Measurements from ENCODE around the gene SLC43A2. TPM values are rescaled to one million over a fixed set of nuclear protein-coding genes. Genes with fewer than 3 reads are reported as not detected.
A peak's percentile ranks its signal among the peaks of the same experiment; 100 is the strongest.

Gene SLC43A2
- total and polyA plus RNA-seq, 2 donors from 2014 or later: 48.9 to 60.4 TPM

DNA sequence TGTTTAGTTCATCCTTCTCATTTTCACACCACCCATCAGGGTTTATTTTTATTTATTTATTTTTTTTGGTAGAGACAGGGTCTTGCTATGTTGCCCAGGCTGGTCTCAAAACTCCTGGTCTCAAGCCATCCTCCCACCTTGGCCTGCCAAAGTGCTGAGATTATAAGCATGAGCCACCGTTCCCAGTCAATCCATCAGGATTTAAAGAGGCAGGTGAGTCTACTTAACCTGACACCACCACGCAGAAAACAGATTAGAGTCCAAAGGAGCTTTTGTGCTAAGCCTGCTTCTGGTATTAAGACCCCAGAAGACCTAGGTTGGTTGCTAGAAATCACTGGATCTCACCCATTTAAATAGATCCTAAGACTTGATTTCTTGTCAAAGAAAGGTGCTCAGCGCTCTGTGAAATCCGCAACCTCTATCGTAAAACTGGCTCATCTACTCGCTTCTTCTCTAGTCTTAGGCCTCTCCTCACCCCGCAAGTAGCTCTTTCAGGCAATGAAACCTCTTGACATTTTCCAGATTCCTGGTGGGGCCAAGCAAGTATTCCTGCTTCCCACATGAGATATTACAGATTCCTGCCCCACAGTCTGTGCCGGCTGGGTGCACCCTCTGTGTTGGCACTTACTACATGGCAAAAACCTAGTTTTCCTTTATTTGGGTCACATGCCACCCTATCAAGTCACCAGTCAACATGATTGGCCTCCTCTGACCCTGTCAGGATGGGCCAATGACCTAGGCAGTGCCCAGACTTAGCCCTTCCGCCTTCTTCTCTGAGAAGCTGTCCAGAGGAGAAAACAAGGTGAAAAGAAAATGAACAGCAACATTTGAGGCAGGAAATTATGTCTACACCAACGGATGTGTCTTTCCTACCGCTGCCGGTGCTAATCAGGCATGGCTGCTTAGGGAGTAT is 75.0 kb downstream of the SLC43A2 start:
- no peak for FAIRE-seq
- no peaks in the 10 kb centered on the region for H3K27me3 ChIP-seq (ENCODE audit: control insufficient read depth, insufficient read depth, low read length)
- peaks cover 0 to 10% (median 0%) of the 10 kb centered on the region in 3 donors for H3K4me1 ChIP-seq (ENCODE audit: control insufficient read depth in 2 of 3, insufficient read depth in 2 of 3, low read depth in 1 of 3, low read length in 3 of 3)
- TF ChIP-seq, protein P1, sequence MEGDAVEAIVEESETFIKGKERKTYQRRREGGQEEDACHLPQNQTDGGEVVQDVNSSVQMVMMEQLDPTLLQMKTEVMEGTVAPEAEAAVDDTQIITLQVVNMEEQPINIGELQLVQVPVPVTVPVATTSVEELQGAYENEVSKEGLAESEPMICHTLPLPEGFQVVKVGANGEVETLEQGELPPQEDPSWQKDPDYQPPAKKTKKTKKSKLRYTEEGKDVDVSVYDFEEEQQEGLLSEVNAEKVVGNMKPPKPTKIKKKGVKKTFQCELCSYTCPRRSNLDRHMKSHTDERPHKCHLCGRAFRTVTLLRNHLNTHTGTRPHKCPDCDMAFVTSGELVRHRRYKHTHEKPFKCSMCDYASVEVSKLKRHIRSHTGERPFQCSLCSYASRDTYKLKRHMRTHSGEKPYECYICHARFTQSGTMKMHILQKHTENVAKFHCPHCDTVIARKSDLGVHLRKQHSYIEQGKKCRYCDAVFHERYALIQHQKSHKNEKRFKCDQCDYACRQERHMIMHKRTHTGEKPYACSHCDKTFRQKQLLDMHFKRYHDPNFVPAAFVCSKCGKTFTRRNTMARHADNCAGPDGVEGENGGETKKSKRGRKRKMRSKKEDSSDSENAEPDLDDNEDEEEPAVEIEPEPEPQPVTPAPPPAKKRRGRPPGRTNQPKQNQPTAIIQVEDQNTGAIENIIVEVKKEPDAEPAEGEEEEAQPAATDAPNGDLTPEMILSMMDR (IDR thresholded peaks at IDR 0.05; ENCODE audit: borderline replicate concordance, extremely low read depth, insufficient read depth): no peak
- peaks cover 0 to 33% (median 26%) of the 10 kb centered on the region in 3 donors for H3K36me3 ChIP-seq (ENCODE audit: control insufficient read depth in 2 of 3, insufficient read depth in 3 of 3, low read length in 3 of 3)
- no peak overlapping the region for H3K9ac ChIP-seq (ENCODE audit: low read length in 3 of 3)
- no peak for DNase-seq
- no peaks in the 10 kb centered on the region for H3K9me3 ChIP-seq (ENCODE audit: control insufficient read depth in 2 of 3, insufficient read depth in 1 of 3, low read length in 3 of 3)
- H3K27ac ChIP-seq (ENCODE audit: low read depth in 2 of 2, low read length in 2 of 2): no peak overlapping the region
- H3K4me3 ChIP-seq (ENCODE audit: low read length in 3 of 3): no peak overlapping the region
- intact Hi-C loops (cut with DNase I): no loop called here

GRCh38 chr17:1552932-1553331 is 75.7 kb downstream of the SLC43A2 start:
- Histone ChIP-seq H3K36me3 (ENCODE audit: control insufficient read depth in 2 of 3, insufficient read depth in 3 of 3, low read length in 3 of 3) (peaks cover 0 to 33% (median 31%) of the 10 kb centered on the region in 3 donors), H3K4me1 (ENCODE audit: control insufficient read depth in 2 of 3, insufficient read depth in 2 of 3, low read depth in 1 of 3, low read length in 3 of 3) (peaks cover 0 to 10% (median 0%) of the 10 kb centered on the region in 3 donors), H3K4me3 (ENCODE audit: low read length in 3 of 3) (no peak overlapping the region), H3K9ac (ENCODE audit: low read length in 3 of 3) (no peak overlapping the region), H3K27ac (ENCODE audit: low read depth in 2 of 2, low read length in 2 of 2) (no peak overlapping the region), H3K9me3 (ENCODE audit: control insufficient read depth in 2 of 3, insufficient read depth in 1 of 3, low read length in 3 of 3) (no peaks in the 10 kb centered on the region), H3K27me3 (ENCODE audit: control insufficient read depth, insufficient read depth, low read length) (no peaks in the 10 kb centered on the region)
- intact Hi-C loops (cut with DNase I): no loop called here
- FAIRE-seq (no peak), DNase-seq (peak in 1 of 5 donors; percentile 33)
- TF ChIP-seq, protein P1 (IDR thresholded peaks at IDR 0.05; ENCODE audit: borderline replicate concordance, extremely low read depth, insufficient read depth): no peak

DNA sequence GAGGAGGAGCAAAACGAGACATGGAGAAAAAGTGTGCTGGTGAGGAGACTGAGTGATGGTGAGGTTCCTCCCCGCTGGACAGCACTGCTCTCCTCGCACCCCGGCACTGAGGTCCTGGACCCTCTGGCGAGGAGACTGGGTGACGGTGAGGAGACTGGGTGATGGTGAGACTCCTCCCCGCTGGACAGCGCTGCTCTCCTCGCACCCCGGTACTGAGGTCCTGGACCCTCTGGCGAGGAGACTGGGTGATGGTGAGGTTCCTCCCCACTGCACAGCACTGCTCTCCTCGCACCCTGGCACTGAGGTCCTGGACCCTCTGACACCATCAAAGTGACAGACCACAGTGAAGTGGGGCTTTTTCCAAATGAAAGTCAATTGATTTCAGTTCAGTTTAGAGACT is 76.9 kb downstream of the SLC43A2 start:
- FAIRE-seq: no peak
- Histone ChIP-seq H3K27me3 (ENCODE audit: control insufficient read depth, insufficient read depth, low read length) (no peaks in the 10 kb centered on the region), H3K4me1 (ENCODE audit: control insufficient read depth in 2 of 3, insufficient read depth in 2 of 3, low read depth in 1 of 3, low read length in 3 of 3) (peaks cover 0 to 10% (median 0%) of the 10 kb centered on the region in 3 donors), H3K4me3 (ENCODE audit: low read length in 3 of 3) (no peak overlapping the region), H3K27ac (ENCODE audit: low read depth in 2 of 2, low read length in 2 of 2) (no peak overlapping the region), H3K9ac (ENCODE audit: low read length in 3 of 3) (no peak overlapping the region), H3K9me3 (ENCODE audit: control insufficient read depth in 2 of 3, insufficient read depth in 1 of 3, low read length in 3 of 3) (no peaks in the 10 kb centered on the region), H3K36me3 (ENCODE audit: control insufficient read depth in 2 of 3, insufficient read depth in 3 of 3, low read length in 3 of 3) (peaks cover 0 to 31% (median 29%) of the 10 kb centered on the region in 3 donors)
- intact Hi-C loops (cut with DNase I): no loop called here
- peak in 1 of 5 donors; percentile 2 for DNase-seq
- TF ChIP-seq, protein P1 (IDR thresholded peaks at IDR 0.05; ENCODE audit: borderline replicate concordance, extremely low read depth, insufficient read depth): no peak

Measured in kidney (tissue), 14 donors.